CD1c-positive myeloid dendritic cell (primary cell): Measurements from ENCODE around the gene PSMB9.

ENCODE experiments used
- DNase-seq: peaks from one replicate; pipeline ENCODE4 v3.0.0-alpha.2; 2016; ENCODE audit errors: extremely low spot score

Gene PSMB9

DNA sequence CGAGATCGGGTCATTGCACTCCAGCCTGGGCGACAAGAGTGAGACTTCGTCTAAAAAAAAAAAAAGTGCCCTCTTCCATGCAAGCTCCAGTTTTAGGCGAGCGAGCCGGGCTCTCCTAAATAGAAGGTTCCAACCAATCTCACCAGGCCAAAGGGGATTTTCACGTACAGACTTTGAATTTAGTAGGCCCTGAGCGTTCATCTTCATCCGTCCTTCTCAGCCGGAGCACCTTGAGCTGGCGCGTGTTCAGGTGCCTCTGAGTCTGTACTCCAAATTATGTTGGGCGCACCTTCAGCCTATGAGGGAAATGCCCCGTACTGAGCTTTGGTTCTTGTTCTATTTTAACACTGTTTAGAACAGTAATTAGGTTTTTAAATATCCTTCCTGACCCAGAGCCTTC, 14.6 kb upstream of the PSMB9 start:
- no peak for DNase-seq

DNA sequence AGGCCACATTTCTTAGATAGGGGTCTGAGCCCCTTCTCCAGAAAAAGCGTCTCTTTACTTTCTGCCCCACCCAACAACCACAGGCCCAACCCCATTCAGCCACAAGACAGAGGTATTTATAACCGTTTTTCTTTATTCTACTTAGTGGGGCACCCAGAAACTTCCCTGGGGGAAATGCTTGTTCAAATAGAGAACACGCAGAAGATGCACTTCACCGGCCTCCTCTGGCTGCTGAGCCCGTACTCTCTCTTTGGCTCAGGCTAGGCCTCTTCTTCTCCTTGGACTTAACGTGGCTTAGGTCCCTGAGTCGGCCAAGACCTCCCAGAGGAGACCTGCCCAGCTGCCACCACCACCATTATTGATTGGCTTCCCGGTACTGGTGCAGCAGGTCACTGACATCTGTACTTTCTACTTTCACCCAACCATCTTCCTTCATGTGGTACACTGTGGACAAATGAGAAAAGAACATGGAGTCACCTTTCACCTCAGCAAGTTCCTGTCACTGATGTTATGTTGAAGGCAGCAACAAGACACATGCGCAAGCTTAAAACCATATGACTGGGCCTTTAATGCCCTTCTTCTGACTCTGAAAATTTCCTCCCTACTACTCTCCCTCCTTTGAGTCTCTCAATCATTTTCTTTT, 13.3 kb upstream of the PSMB9 start:
- no peak for DNase-seq

DNA sequence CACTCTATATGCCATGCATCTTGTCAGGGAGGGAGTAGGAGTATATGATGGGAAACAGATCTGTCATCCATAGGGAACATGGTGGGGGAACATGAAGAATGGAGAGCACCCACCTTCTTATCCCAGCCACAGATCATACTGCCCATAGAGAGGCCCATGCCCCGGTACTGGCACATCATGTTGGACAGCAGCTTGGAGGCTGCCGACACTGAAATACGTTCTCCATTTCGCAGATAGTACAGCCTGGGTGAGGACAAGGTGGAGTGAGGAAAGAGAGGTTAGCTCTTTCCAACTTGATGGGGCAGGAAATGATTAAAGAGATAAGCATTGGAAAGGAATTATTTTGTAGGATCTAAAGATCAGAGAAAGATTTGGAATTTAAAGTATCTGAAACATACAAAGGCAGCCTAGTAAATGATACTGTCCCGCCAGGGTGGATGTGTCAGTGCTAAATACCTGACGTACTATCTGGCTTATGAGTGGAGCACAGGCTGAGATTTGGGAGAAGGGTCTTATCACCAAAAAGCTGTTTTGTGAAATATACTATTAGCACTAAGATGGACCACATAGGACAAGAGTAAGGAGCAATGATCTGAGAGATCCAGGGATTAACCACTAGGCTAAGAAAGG, 11.9 kb upstream of the PSMB9 start:
- DNase-seq = no peak

- DNase-seq = no peak
These were observed 11.3 kb upstream of the PSMB9 start for GRCh38 chr6:32842690-32843089.

- DNase-seq = no peak
These were observed 10.5 kb upstream of the PSMB9 start for GRCh38 chr6:32843331-32843978.

DNA sequence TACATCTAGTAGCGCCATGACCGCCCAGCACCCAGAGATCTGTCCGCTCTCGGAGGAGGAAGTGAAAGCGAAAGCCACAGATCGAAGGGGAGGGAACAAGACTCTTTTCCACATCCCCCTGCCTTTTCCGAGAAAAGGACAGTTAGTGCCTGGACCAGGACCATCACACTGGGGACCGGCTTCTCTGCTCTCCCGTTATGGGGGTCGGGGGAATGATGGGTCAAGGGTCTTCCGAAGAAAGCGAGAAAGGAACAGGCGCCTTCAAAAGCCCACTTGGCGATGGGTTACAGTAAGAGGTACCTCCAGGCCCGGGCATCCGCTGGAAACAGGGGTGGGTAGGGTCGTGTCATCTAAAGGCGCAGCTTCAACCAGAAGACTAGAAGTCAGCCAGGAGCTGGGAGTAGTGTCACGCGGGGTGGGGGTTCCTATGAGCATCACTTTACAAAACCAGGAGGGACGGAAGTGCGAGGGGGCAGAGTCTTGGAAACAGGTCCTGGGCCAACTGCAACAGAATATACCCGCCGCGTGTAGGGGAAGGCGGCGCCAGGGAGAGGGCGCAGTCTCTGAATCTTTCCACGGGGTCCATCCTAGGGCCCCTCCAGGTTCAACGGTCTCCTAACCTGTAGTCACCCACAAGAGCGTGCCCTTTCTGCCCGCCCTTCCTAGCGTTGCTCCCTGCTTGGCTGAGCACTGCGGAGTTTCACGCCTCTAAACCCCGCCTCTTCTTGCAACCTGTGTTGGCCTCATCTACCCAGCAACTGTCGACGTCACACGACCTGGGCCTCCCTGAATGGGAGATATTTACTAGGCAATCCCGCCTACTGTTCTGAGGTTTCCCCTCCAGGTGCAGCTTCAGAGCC, 9.8 kb upstream of the PSMB9 start, which contains the start of gene PSMB8:
Gene PSMB8, minus strand, starts transcription at position 69 of the 860 bp plus-strand sequence. Its CDS starts 51 bp downstream, at position 18.
- peak; percentile 98 for DNase-seq

- no peak for DNase-seq
These were observed 9.1 kb upstream of the PSMB9 start for GRCh38 chr6:32844839-32845383.

DNA sequence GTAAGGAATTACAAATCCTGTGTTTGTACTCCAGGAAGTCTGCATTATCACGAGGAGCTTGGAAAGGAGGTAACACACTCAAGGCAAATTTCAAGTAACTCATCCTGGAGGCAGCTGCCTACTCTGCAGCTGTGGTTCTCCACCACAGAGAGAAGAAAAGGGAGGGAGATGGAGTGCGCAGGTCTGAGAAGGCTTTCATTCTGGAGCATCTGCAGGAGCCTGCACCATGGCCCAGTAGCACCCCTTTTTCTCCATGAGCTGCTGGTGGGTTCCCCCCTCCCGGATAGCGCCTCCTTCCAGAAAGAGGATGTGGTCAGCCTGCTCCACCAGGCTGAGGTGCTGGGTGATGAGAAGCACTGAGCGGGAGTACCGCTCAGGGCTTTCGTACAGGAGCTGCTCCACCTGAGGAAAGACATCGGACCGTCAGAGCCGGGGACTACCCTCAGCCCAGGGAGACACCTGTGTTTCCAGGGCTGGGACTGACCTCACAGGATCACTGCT, 8.6 kb upstream of the PSMB9 start:
- DNase-seq = peak; percentile 56

- no peak for DNase-seq
These were observed 7.0 kb upstream of the PSMB9 start for GRCh38 chr6:32847004-32847403.

- no peak for DNase-seq
These were observed 6.2 kb upstream of the PSMB9 start for GRCh38 chr6:32847795-32848194.

DNA sequence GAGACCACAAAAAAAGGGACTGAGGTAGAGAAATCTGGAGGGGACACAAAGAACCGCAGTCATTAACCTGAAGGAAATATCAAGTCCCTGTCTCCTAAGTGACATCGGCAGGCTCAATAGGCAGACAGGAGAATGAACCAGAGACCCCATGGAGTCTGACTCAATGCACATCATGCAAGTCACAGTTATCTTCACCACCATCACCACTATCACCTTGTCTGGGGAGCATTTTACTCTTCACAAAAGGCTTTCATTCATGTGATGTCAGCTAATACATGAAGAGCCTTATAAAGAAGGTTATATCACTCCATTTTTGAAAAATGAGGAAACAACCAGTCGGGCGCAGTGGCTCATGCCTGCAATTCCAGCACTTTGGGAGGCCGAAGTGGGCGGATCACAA, 4.9 kb upstream of the PSMB9 start:
- DNase-seq = no peak

- no peak for DNase-seq
These were observed 3.0 kb upstream of the PSMB9 start for GRCh38 chr6:32851025-32851424.

DNA sequence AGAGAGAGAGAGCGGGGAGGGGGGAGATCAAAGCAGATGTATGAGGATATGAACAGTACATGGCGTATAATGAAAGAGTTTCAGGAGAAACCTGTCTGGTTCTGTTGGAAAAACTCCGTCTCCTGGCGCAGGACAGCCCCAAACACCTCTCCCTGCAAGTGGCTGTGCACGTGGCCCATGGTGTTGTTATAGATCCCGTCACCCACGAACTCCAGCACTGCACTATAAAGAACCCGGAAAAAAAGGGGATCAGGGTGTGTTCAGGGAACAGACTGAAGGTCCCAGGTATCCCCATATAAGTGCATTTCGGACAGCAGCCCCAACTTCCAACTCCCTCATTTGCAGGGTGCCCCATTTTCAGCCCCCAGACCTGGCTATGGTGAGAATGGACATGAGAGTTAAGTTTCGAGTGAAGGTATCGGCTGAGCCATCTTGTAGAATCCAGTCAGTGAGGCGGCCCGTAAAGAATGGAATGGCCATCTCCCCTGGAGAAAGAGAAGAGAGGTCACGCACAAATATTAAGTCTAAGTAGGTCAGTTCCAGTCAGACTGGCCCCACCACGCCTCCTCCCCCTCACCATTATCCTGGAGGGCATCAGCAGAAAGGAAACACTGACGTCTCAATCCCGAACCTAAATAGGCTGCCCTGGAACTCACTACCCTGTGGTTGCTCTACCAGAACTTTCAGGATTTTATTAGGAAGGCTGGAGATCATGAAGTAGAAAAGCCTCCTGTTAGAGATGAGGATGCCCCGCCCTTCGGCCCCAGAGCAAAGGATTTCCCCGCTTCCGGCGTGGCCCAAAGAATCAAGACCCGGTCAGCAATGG, 1.8 kb upstream of the PSMB9 start:
- DNase-seq = no peak

- DNase-seq = peak; percentile 62
These were observed 1.0 kb upstream of the PSMB9 start for GRCh38 chr6:32852844-32853540.

DNA sequence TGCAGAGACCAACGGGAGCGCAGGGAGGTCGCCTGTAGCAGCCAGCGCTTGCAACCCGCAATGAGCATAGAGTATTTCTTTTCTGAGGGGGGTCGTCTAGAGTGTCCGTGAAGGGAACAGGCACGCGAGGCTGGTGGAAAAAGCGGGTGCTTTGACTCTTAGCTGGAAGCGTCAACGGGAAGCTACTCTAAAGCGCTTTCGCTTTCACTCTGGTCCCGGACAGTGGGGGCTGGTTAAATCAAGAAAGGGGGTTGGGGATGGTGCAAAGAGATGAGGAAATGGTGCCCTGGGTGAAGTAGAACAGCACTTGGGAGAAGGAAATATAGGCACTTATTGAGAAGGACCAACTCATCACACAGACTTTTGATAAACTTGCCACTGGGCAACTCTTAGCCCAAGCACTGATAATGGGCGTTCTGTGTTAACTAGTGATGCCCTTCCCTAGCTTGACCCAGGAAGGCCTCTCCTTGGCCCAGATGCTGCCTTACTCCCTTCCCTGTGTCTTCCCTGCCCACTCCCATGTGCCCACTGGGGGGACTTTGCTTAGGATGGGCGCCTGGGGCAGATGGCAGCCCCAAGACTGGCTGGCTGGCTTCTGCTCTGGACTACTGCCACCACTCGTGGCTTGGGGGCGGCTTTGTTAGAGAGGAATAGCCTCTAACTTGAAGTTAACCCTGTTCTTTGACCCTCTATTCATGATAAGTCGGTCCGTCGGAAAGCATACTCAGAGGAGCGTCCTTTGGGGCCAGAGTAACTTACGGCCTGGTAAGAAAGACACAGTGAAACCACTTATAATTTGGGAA, 585 bp downstream of the PSMB9 start:
- peak; percentile 67 for DNase-seq

DNA sequence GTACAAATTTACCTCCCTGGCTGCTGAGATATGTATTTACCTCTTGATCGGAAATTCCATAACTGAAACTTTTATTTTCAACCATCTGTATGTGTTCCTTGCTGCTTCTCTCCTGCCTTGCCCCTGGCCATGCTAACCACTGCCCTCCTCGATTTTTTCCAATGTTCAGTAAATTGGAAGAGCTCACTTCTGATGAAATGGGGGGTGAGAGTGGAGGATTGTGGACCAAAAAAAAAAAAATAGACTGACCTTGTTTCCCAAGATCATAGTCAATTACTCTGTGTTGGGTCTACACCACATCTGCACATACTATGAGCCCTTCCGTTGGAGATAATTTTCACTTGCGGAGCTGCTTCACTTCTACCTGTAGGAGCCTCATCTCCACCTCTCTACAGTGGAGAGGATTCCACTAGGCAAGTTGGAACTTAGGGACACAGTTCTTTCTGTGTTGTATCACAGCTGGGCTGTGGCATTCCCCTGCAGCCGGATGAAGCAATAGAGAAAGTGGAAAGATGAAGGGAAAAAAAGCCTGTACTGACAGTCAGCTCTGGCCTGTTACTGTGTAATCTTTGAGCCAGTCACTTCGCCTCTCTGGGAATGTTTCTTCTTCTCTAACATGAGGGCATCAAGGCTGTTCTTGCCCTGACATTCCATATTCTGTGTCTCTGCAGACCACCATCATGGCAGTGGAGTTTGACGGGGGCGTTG, 1.6 kb downstream of the PSMB9 start:
- DNase-seq = no peak

DNA sequence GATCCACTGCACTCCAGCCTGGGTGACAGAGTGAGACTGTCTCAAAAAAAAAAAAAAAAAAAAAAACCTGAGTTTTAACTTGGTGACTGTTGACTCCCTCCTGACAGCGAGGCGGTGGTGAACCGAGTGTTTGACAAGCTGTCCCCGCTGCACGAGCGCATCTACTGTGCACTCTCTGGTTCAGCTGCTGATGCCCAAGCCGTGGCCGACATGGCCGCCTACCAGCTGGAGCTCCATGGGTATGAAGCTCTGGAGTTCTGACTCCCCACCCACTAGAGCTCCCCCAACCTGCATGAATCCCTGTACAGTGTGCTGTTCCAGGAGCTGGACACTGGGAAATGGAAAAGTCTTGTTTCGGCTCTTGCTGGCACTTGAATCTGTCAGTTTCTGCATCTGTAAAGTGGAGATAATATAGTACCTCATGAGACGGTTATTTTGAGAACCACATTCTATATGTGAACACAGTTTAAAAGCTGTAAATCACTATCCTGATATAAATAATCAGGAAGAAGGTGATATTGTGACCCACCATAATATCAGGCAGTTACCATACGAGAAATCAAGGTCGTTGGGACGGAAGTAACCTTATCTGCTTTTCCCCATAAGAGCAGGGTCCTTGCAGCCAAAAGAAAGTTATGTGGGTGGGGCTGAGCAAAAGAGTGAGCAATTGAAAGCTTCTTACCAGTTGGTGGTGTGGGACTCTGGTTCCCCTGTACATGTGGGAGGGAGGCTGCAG, 3.3 kb downstream of the PSMB9 start:
- DNase-seq = no peak

GRCh38 chr6:32858194-32858593, 4.2 kb downstream of the PSMB9 start:
- no peak for DNase-seq
